ENCODE data around the gene PLEKHS1.

Gene PLEKHS1

GRCh38 chr10:113742466-113742865 lies 9.0 kb upstream of the PLEKHS1 start:
- Histone ChIP-seq H2BK120ac (ENCODE audit: low read depth, low read length) (no peak overlapping the region), H3K4me2 (ENCODE audit: low read length) (no peak overlapping the region), H3K9ac (ENCODE audit: low read length) (no peak overlapping the region), H2AK5ac (ENCODE audit: low read length) (no peak overlapping the region), H3K27ac (ENCODE audit: low read depth, low read length) (no peak overlapping the region), H3K79me2 (ENCODE audit: control insufficient read depth, insufficient read depth, low read length) (no peaks in the 10 kb centered on the region), H3K4me1 (ENCODE audit: control insufficient read depth, low read depth, low read length) (peaks cover 8% of the 10 kb centered on the region), H3K79me1 (ENCODE audit: low read length) (no peaks in the 10 kb centered on the region), H4K8ac (ENCODE audit: low read depth, low read length) (no peak overlapping the region), H4K5ac (ENCODE audit: low read length) (no peak overlapping the region), H3K4ac (ENCODE audit: low read depth, low read length) (no peak overlapping the region), H3K4me3 (ENCODE audit: low read length) (no peak overlapping the region), H3K23ac (ENCODE audit: low read length) (no peak overlapping the region), H3K36me3 (ENCODE audit: control insufficient read depth, insufficient read depth, low read length) (no peaks in the 10 kb centered on the region), H3K18ac (ENCODE audit: low read length) (no peak overlapping the region), H3K27me3 (ENCODE audit: insufficient read depth, low read length, poor library complexity) (no peaks in the 10 kb centered on the region), H2BK15ac (replicated peaks; ENCODE audit: low read depth) (no peak overlapping the region), H2BK5ac (ENCODE audit: low read length) (no peak overlapping the region), H3K56ac (ENCODE audit: low read length) (no peak overlapping the region)
- DNase-seq = no peak
- WGBS (ENCODE audit: extremely low coverage, insufficient coverage, low lambda C conversion rate) = no CpG with 5 or more reads among the region's 2 CpGs

- no peak overlapping the region for H3K18ac ChIP-seq (ENCODE audit: low read length)
- H3K36me3 ChIP-seq (ENCODE audit: control insufficient read depth, insufficient read depth, low read length) = no peaks in the 10 kb centered on the region
- no peaks in the 10 kb centered on the region for H3K79me1 ChIP-seq (ENCODE audit: low read length)
- peaks cover 8% of the 10 kb centered on the region for H3K4me1 ChIP-seq (ENCODE audit: control insufficient read depth, low read depth, low read length)
- H3K4me3 ChIP-seq (ENCODE audit: low read length) = no peak overlapping the region
- H4K8ac ChIP-seq (ENCODE audit: low read depth, low read length) = no peak overlapping the region
- no peak overlapping the region for H2BK5ac ChIP-seq (ENCODE audit: low read length)
- H3K79me2 ChIP-seq (ENCODE audit: control insufficient read depth, insufficient read depth, low read length) = no peaks in the 10 kb centered on the region
- H4K5ac ChIP-seq (ENCODE audit: low read length) = no peak overlapping the region
- no peak overlapping the region for H2BK15ac ChIP-seq (replicated peaks; ENCODE audit: low read depth)
- no peak overlapping the region for H3K9ac ChIP-seq (ENCODE audit: low read length)
- H2BK120ac ChIP-seq (ENCODE audit: low read depth, low read length) = no peak overlapping the region
- H2AK5ac ChIP-seq (ENCODE audit: low read length) = no peak overlapping the region
- DNase-seq = no peak
- H3K56ac ChIP-seq (ENCODE audit: low read length) = no peak overlapping the region
- H3K4ac ChIP-seq (ENCODE audit: low read depth, low read length) = no peak overlapping the region
- H3K27ac ChIP-seq (ENCODE audit: low read depth, low read length) = no peak overlapping the region
- H3K27me3 ChIP-seq (ENCODE audit: insufficient read depth, low read length, poor library complexity) = no peaks in the 10 kb centered on the region
- no peak overlapping the region for H3K23ac ChIP-seq (ENCODE audit: low read length)
- no peak overlapping the region for H3K4me2 ChIP-seq (ENCODE audit: low read length)
These were observed 7.9 kb upstream of the PLEKHS1 start for GRCh38 chr10:113743594-113743993.

GRCh38 chr10:113745374-113745773 lies 6.1 kb upstream of the PLEKHS1 start:
- no peak overlapping the region for H3K9ac ChIP-seq (ENCODE audit: low read length)
- no peak overlapping the region for H3K4me2 ChIP-seq (ENCODE audit: low read length)
- no peak overlapping the region for H3K56ac ChIP-seq (ENCODE audit: low read length)
- H3K4me3 ChIP-seq (ENCODE audit: low read length) = no peak overlapping the region
- DNase-seq = no peak
- H2AK5ac ChIP-seq (ENCODE audit: low read length) = no peak overlapping the region
- H3K79me2 ChIP-seq (ENCODE audit: control insufficient read depth, insufficient read depth, low read length) = no peaks in the 10 kb centered on the region
- no peaks in the 10 kb centered on the region for H3K36me3 ChIP-seq (ENCODE audit: control insufficient read depth, insufficient read depth, low read length)
- H4K8ac ChIP-seq (ENCODE audit: low read depth, low read length) = no peak overlapping the region
- no peak overlapping the region for H3K27ac ChIP-seq (ENCODE audit: low read depth, low read length)
- WGBS (ENCODE audit: extremely low coverage, insufficient coverage, low lambda C conversion rate) = no CpG with 5 or more reads among the region's 2 CpGs
- no peak overlapping the region for H2BK5ac ChIP-seq (ENCODE audit: low read length)
- H3K4me1 ChIP-seq (ENCODE audit: control insufficient read depth, low read depth, low read length) = peaks cover 8% of the 10 kb centered on the region
- no peak overlapping the region for H2BK15ac ChIP-seq (replicated peaks; ENCODE audit: low read depth)
- H4K5ac ChIP-seq (ENCODE audit: low read length) = no peak overlapping the region
- no peaks in the 10 kb centered on the region for H3K27me3 ChIP-seq (ENCODE audit: insufficient read depth, low read length, poor library complexity)
- no peaks in the 10 kb centered on the region for H3K79me1 ChIP-seq (ENCODE audit: low read length)
- no peak overlapping the region for H2BK120ac ChIP-seq (ENCODE audit: low read depth, low read length)
- no peak overlapping the region for H3K23ac ChIP-seq (ENCODE audit: low read length)
- H3K18ac ChIP-seq (ENCODE audit: low read length) = peak overlapping the region; percentile 62
- peak overlapping the region; percentile 50 for H3K4ac ChIP-seq (ENCODE audit: low read depth, low read length)

- no peaks in the 10 kb centered on the region for H3K79me2 ChIP-seq (ENCODE audit: control insufficient read depth, insufficient read depth, low read length)
- no peak overlapping the region for H3K4me2 ChIP-seq (ENCODE audit: low read length)
- peak; percentile 95 for DNase-seq
- H3K9ac ChIP-seq (ENCODE audit: low read length) = no peak overlapping the region
- no CpG with 5 or more reads among the region's 3 CpGs for WGBS (ENCODE audit: extremely low coverage, insufficient coverage, low lambda C conversion rate)
- no peak overlapping the region for H2BK120ac ChIP-seq (ENCODE audit: low read depth, low read length)
- no peak overlapping the region for H3K4ac ChIP-seq (ENCODE audit: low read depth, low read length)
- no peak overlapping the region for H3K27ac ChIP-seq (ENCODE audit: low read depth, low read length)
- no peak overlapping the region for H3K23ac ChIP-seq (ENCODE audit: low read length)
- H3K4me1 ChIP-seq (ENCODE audit: control insufficient read depth, low read depth, low read length) = peaks cover 8% of the 10 kb centered on the region
- no peak overlapping the region for H4K8ac ChIP-seq (ENCODE audit: low read depth, low read length)
- H3K56ac ChIP-seq (ENCODE audit: low read length) = no peak overlapping the region
- H2BK15ac ChIP-seq (replicated peaks; ENCODE audit: low read depth) = no peak overlapping the region
- H4K5ac ChIP-seq (ENCODE audit: low read length) = no peak overlapping the region
- H3K4me3 ChIP-seq (ENCODE audit: low read length) = no peak overlapping the region
- H2AK5ac ChIP-seq (ENCODE audit: low read length) = no peak overlapping the region
- no peaks in the 10 kb centered on the region for H3K27me3 ChIP-seq (ENCODE audit: insufficient read depth, low read length, poor library complexity)
- no peaks in the 10 kb centered on the region for H3K36me3 ChIP-seq (ENCODE audit: control insufficient read depth, insufficient read depth, low read length)
- no peaks in the 10 kb centered on the region for H3K79me1 ChIP-seq (ENCODE audit: low read length)
- H2BK5ac ChIP-seq (ENCODE audit: low read length) = no peak overlapping the region
- H3K18ac ChIP-seq (ENCODE audit: low read length) = peak overlapping the region; percentile 9
These were observed 5.1 kb upstream of the PLEKHS1 start for GRCh38 chr10:113746217-113746957.

- H3K23ac ChIP-seq (ENCODE audit: low read length) = no peak overlapping the region
- H3K79me2 ChIP-seq (ENCODE audit: control insufficient read depth, insufficient read depth, low read length) = no peaks in the 10 kb centered on the region
- H3K9ac ChIP-seq (ENCODE audit: low read length) = no peak overlapping the region
- H3K4me3 ChIP-seq (ENCODE audit: low read length) = no peak overlapping the region
- no peak for DNase-seq
- H3K27me3 ChIP-seq (ENCODE audit: insufficient read depth, low read length, poor library complexity) = no peaks in the 10 kb centered on the region
- no peaks in the 10 kb centered on the region for H3K36me3 ChIP-seq (ENCODE audit: control insufficient read depth, insufficient read depth, low read length)
- no peak overlapping the region for H2BK15ac ChIP-seq (replicated peaks; ENCODE audit: low read depth)
- no peak overlapping the region for H2BK5ac ChIP-seq (ENCODE audit: low read length)
- H2BK120ac ChIP-seq (ENCODE audit: low read depth, low read length) = no peak overlapping the region
- H4K5ac ChIP-seq (ENCODE audit: low read length) = no peak overlapping the region
- no peak overlapping the region for H4K8ac ChIP-seq (ENCODE audit: low read depth, low read length)
- H3K27ac ChIP-seq (ENCODE audit: low read depth, low read length) = no peak overlapping the region
- H3K56ac ChIP-seq (ENCODE audit: low read length) = no peak overlapping the region
- H2AK5ac ChIP-seq (ENCODE audit: low read length) = no peak overlapping the region
- H3K4me2 ChIP-seq (ENCODE audit: low read length) = no peak overlapping the region
- H3K79me1 ChIP-seq (ENCODE audit: low read length) = no peaks in the 10 kb centered on the region
- no peak overlapping the region for H3K4ac ChIP-seq (ENCODE audit: low read depth, low read length)
- H3K4me1 ChIP-seq (ENCODE audit: control insufficient read depth, low read depth, low read length) = no peaks in the 10 kb centered on the region
- no peak overlapping the region for H3K18ac ChIP-seq (ENCODE audit: low read length)
- WGBS (ENCODE audit: extremely low coverage, insufficient coverage, low lambda C conversion rate) = no CpG with 5 or more reads among the region's 1 CpG
These were observed 1.1 kb downstream of the PLEKHS1 start for GRCh38 chr10:113752553-113752952.

Data from mesendoderm (in vitro differentiated cells).